ENCODE measurements around the gene HLA-DOB.

Gene HLA-DOB

GRCh38 chr6:32816746-32817204 is at the start of gene HLA-DOB:
HLA-DOB (minus strand) TSS chr6:32817002; CDS start chr6:32816951, 51 bp downstream.
- peak; percentile 35 for DNase-seq (ENCODE audit: low spot score)
- no peak for FAIRE-seq

- no peak for DNase-seq (ENCODE audit: low spot score)
- no peak for FAIRE-seq
Measured at GRCh38 chr6:32865724-32866443, 49.1 kb upstream of the HLA-DOB start.

DNA sequence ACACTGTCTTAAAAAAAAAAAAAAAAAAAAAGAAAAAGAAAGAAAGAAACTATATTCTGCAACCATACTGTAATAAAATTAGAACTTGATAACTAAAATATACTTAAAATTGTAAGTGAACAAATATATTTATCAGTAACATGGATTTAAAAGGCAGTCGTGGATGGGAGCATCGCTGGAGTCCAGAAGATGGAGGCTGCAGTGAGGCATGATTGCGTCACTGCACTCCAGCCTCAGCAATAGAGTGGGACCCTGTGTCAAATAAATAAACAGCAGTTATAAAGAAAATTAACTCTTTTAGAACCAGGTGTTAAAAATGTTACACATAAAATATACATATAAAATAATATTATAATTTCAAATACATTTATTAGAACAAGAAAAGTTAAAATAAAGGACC is 45.9 kb upstream of the HLA-DOB start:
- FAIRE-seq (no peak), DNase-seq (ENCODE audit: low spot score) (no peak)

DNA sequence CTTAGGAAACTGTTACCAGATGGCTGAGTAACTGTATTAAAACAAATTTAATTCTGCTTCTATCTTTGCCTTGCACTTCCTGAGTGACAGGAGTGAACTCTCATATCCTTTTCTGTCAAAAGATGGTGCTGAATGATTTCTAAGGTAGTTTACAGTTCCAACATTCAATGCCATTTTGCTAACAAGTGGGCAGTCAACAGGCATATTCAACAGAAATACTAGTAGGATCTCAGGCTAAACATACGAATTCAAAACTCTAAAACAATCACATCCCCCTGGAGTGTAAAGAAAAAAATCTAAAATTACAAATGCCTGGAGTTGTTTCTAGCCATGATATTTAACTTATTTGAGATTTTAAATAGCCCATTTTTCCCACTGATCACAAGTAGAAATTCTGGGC is 43.9 kb upstream of the HLA-DOB start:
- FAIRE-seq, result no peak
- DNase-seq (ENCODE audit: low spot score), result no peak

GRCh38 chr6:32858194-32858593 is 41.4 kb upstream of the HLA-DOB start:
- FAIRE-seq, result no peak
- DNase-seq (ENCODE audit: low spot score), result no peak

- FAIRE-seq (no peak), DNase-seq (ENCODE audit: low spot score) (no peak)
Measured at GRCh38 chr6:32857156-32857891, 40.5 kb upstream of the HLA-DOB start.

DNA sequence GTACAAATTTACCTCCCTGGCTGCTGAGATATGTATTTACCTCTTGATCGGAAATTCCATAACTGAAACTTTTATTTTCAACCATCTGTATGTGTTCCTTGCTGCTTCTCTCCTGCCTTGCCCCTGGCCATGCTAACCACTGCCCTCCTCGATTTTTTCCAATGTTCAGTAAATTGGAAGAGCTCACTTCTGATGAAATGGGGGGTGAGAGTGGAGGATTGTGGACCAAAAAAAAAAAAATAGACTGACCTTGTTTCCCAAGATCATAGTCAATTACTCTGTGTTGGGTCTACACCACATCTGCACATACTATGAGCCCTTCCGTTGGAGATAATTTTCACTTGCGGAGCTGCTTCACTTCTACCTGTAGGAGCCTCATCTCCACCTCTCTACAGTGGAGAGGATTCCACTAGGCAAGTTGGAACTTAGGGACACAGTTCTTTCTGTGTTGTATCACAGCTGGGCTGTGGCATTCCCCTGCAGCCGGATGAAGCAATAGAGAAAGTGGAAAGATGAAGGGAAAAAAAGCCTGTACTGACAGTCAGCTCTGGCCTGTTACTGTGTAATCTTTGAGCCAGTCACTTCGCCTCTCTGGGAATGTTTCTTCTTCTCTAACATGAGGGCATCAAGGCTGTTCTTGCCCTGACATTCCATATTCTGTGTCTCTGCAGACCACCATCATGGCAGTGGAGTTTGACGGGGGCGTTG is 38.8 kb upstream of the HLA-DOB start:
- no peak for FAIRE-seq
- DNase-seq (ENCODE audit: low spot score), result no peak

DNA sequence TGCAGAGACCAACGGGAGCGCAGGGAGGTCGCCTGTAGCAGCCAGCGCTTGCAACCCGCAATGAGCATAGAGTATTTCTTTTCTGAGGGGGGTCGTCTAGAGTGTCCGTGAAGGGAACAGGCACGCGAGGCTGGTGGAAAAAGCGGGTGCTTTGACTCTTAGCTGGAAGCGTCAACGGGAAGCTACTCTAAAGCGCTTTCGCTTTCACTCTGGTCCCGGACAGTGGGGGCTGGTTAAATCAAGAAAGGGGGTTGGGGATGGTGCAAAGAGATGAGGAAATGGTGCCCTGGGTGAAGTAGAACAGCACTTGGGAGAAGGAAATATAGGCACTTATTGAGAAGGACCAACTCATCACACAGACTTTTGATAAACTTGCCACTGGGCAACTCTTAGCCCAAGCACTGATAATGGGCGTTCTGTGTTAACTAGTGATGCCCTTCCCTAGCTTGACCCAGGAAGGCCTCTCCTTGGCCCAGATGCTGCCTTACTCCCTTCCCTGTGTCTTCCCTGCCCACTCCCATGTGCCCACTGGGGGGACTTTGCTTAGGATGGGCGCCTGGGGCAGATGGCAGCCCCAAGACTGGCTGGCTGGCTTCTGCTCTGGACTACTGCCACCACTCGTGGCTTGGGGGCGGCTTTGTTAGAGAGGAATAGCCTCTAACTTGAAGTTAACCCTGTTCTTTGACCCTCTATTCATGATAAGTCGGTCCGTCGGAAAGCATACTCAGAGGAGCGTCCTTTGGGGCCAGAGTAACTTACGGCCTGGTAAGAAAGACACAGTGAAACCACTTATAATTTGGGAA is 37.8 kb upstream of the HLA-DOB start:
- FAIRE-seq (no peak), DNase-seq (ENCODE audit: low spot score) (no peak)

- DNase-seq (ENCODE audit: low spot score) (peak; percentile 96), FAIRE-seq (peak; percentile 77)
Measured at GRCh38 chr6:32853541-32854375, 37.0 kb upstream of the HLA-DOB start, which contains the start of the genes PSMB9 and TAP1. PSMB9 (plus strand) TSS chr6:32854192; CDS start chr6:32854230, 38 bp downstream. TAP1 (minus strand) TSS chr6:32853704; CDS start chr6:32853636, 68 bp downstream.

- FAIRE-seq, result no peak
- DNase-seq (ENCODE audit: low spot score), result peak; percentile 33
Measured at GRCh38 chr6:32852844-32853540, 36.2 kb upstream of the HLA-DOB start.

DNA sequence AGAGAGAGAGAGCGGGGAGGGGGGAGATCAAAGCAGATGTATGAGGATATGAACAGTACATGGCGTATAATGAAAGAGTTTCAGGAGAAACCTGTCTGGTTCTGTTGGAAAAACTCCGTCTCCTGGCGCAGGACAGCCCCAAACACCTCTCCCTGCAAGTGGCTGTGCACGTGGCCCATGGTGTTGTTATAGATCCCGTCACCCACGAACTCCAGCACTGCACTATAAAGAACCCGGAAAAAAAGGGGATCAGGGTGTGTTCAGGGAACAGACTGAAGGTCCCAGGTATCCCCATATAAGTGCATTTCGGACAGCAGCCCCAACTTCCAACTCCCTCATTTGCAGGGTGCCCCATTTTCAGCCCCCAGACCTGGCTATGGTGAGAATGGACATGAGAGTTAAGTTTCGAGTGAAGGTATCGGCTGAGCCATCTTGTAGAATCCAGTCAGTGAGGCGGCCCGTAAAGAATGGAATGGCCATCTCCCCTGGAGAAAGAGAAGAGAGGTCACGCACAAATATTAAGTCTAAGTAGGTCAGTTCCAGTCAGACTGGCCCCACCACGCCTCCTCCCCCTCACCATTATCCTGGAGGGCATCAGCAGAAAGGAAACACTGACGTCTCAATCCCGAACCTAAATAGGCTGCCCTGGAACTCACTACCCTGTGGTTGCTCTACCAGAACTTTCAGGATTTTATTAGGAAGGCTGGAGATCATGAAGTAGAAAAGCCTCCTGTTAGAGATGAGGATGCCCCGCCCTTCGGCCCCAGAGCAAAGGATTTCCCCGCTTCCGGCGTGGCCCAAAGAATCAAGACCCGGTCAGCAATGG is 35.4 kb upstream of the HLA-DOB start:
- no peak for FAIRE-seq
- peak; percentile 22 for DNase-seq (ENCODE audit: low spot score)

DNA sequence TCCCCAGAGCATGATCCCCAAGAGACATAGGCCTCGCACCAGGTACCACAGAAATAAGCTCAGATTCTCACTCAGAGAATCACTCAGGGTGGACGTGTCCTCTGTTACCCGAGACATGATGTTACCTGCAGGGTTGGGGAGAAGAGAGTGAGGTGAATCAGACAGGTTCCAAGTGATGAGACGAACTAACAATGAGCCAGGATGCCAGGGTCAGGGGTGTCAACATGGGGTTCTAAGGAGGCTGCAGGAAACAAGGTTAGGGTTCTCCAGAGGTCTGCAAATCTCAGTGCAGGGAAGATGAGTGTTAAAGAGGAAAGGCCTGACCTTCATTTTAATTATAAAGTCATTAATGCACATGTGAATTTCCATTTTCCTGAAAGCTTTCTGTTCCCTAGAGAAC is 34.2 kb upstream of the HLA-DOB start:
- no peak for FAIRE-seq
- DNase-seq (ENCODE audit: low spot score), result no peak

DNA sequence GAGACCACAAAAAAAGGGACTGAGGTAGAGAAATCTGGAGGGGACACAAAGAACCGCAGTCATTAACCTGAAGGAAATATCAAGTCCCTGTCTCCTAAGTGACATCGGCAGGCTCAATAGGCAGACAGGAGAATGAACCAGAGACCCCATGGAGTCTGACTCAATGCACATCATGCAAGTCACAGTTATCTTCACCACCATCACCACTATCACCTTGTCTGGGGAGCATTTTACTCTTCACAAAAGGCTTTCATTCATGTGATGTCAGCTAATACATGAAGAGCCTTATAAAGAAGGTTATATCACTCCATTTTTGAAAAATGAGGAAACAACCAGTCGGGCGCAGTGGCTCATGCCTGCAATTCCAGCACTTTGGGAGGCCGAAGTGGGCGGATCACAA is 32.3 kb upstream of the HLA-DOB start:
- FAIRE-seq, result no peak
- no peak for DNase-seq (ENCODE audit: low spot score)

DNA sequence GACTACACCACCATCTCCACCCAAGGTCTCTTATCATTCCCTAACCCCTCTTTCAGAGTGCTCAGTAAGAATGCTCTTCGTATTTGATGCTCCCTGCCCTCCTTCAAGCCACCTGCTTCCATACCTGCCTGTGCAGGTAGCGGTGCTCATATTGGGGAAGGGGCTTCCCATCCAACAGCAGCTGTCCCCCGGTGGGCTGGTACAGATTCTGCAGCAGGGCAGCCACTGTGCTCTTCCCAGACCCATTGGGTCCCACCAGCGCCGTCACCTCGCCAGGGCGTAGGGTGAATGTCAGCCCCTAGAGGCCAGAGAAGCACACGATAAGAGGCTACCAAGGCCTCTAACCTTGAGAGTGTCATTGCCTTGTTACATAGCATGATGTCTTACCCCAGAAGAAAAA is 31.0 kb upstream of the HLA-DOB start:
- DNase-seq (ENCODE audit: low spot score) (no peak), FAIRE-seq (no peak)

DNA sequence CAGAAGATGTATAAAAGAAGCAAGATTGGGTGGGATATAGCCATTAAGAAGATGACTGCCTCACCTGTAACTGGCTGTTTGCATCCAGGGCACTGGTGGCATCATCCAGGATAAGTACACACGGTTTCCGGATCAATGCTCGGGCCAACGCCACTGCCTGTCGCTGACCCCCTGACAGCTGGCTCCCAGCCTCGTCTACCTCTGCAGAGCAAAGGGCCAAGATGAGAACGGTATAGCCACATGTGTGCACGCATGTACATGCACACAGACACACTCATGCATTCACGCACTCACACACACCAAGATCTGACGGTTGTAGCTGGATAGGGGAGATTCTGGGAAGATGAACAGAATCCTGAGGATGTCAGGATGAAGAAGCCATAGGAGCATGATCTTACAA is 30.2 kb upstream of the HLA-DOB start:
- DNase-seq (ENCODE audit: low spot score), result no peak
- no peak for FAIRE-seq

GRCh38 chr6:32845384-32845884 is 28.6 kb upstream of the HLA-DOB start:
- FAIRE-seq (no peak), DNase-seq (ENCODE audit: low spot score) (no peak)

- FAIRE-seq (no peak), DNase-seq (ENCODE audit: low spot score) (no peak)
Measured at GRCh38 chr6:32844839-32845383, 28.1 kb upstream of the HLA-DOB start.

All from urothelium cell line (cell line).